Stomach (tissue), 4 donors: ENCODE results near the gene AP5S1.

Experiments used
- EP300 ChIP-seq: sonication (generic); formaldehyde crosslinking; IDR thresholded peaks from one replicate; pipeline ENCODE4 v1.6.1; 2017; ENCODE audit warnings: antibody characterized with exemption
- POLR2A ChIP-seq, 4 donors: fragments of 450-650 bp; IDR thresholded peaks; one replicate each; pipeline ENCODE4 v1.6.1; 2016; ENCODE audit warnings: antibody characterized with exemption in 4 of 4, control low read depth in 2 of 4, mild to moderate bottlenecking in 1 of 4, moderate library complexity in 1 of 4
- POLR2AphosphoS5 ChIP-seq, 3 donors: sonication (generic); formaldehyde crosslinking; IDR thresholded peaks; one replicate each; pipeline ENCODE4 v1.6.1; 2016; ENCODE audit warnings: antibody characterized with exemption in 3 of 3
- TF ChIP-seq, protein P1 (sequence below), 7 experiments: fragments of 450-650 bp in 4 of 7; fragments of 200-600 bp in 3 of 7; sonication (generic) in 3 of 7; IDR thresholded peaks; one replicate each; pipeline ENCODE4 v1.5.1; 2016 to 2019; ENCODE audit warnings: antibody characterized with exemption in 7 of 7, control low read depth in 2 of 7, mild to moderate bottlenecking in 1 of 7

GRCh38 chr20:3848565-3848964 is 28.2 kb downstream of the AP5S1 start:
- TF ChIP-seq, protein P1, sequence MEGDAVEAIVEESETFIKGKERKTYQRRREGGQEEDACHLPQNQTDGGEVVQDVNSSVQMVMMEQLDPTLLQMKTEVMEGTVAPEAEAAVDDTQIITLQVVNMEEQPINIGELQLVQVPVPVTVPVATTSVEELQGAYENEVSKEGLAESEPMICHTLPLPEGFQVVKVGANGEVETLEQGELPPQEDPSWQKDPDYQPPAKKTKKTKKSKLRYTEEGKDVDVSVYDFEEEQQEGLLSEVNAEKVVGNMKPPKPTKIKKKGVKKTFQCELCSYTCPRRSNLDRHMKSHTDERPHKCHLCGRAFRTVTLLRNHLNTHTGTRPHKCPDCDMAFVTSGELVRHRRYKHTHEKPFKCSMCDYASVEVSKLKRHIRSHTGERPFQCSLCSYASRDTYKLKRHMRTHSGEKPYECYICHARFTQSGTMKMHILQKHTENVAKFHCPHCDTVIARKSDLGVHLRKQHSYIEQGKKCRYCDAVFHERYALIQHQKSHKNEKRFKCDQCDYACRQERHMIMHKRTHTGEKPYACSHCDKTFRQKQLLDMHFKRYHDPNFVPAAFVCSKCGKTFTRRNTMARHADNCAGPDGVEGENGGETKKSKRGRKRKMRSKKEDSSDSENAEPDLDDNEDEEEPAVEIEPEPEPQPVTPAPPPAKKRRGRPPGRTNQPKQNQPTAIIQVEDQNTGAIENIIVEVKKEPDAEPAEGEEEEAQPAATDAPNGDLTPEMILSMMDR (IDR thresholded peaks at IDR 0.05): no peak
- TF ChIP-seq POLR2AphosphoS5 (IDR thresholded peaks at IDR 0.05) (no peak), EP300 (no peak), POLR2A (IDR thresholded peaks at IDR 0.05) (no peak)
